Measurements from ENCODE around the gene MPIG6B. TPM values are rescaled to one million over a fixed set of nuclear protein-coding genes. Genes with fewer than 3 reads are reported as not detected.

The MPIG6B gene
- total and polyA plus RNA-seq, 2 donors (not counting 1 experiment from before 2014, with no cell fraction given): not detected

- no peak overlapping the region for H3K4me3 ChIP-seq (replicated peaks in 1 of 4; ENCODE audit: control extremely low read depth in 1 of 4, insufficient read depth in 1 of 4, low read depth in 3 of 4, low read length in 4 of 4)
- no peaks in the 10 kb centered on the region for H4K20me1 ChIP-seq (ENCODE audit: control insufficient read depth, extremely low read depth, insufficient read depth, low read length)
- no peak overlapping the region for H3K27ac ChIP-seq (ENCODE audit: insufficient read depth, low read length)
- H3K36me3 ChIP-seq (ENCODE audit: control insufficient read depth, insufficient read depth, low read length): peaks cover 1% of the 10 kb centered on the region
- no peak overlapping the region for H3K4me2 ChIP-seq (ENCODE audit: extremely low read depth, insufficient read depth, low read length)
- no peak overlapping the region for H2AFZ ChIP-seq (ENCODE audit: low read length)
- no peak overlapping the region for H3K9ac ChIP-seq (ENCODE audit: insufficient read depth, low read length)
- no peaks in the 10 kb centered on the region for H3K9me3 ChIP-seq (ENCODE audit: control insufficient read depth, insufficient read depth, low read depth, low read length)
- H3K27me3 ChIP-seq (ENCODE audit: control insufficient read depth, insufficient read depth, low read length): no peaks in the 10 kb centered on the region
- H3K4me1 ChIP-seq (ENCODE audit: control insufficient read depth, extremely low read depth, insufficient read depth, low read length): peaks cover 4% of the 10 kb centered on the region
- no peaks in the 10 kb centered on the region for H3K79me2 ChIP-seq (ENCODE audit: control insufficient read depth, insufficient read depth, low read length)
- DNase-seq (ENCODE audit: low read depth in 2 of 2): no peak
- TF ChIP-seq, protein P1, sequence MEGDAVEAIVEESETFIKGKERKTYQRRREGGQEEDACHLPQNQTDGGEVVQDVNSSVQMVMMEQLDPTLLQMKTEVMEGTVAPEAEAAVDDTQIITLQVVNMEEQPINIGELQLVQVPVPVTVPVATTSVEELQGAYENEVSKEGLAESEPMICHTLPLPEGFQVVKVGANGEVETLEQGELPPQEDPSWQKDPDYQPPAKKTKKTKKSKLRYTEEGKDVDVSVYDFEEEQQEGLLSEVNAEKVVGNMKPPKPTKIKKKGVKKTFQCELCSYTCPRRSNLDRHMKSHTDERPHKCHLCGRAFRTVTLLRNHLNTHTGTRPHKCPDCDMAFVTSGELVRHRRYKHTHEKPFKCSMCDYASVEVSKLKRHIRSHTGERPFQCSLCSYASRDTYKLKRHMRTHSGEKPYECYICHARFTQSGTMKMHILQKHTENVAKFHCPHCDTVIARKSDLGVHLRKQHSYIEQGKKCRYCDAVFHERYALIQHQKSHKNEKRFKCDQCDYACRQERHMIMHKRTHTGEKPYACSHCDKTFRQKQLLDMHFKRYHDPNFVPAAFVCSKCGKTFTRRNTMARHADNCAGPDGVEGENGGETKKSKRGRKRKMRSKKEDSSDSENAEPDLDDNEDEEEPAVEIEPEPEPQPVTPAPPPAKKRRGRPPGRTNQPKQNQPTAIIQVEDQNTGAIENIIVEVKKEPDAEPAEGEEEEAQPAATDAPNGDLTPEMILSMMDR (conservative IDR thresholded peaks at IDR 0.05 in 1 of 2, IDR thresholded peaks at IDR 0.05 in 1 of 2; ENCODE audit: low read depth in 1 of 2, low read length in 2 of 2): no peak
- TF ChIP-seq EZH2 (IDR thresholded peaks at IDR 0.05; ENCODE audit: low read length, missing control alignments): no peak
These were observed 42.4 kb downstream of the MPIG6B start for GRCh38 chr6:31765559-31765909.

DNA sequence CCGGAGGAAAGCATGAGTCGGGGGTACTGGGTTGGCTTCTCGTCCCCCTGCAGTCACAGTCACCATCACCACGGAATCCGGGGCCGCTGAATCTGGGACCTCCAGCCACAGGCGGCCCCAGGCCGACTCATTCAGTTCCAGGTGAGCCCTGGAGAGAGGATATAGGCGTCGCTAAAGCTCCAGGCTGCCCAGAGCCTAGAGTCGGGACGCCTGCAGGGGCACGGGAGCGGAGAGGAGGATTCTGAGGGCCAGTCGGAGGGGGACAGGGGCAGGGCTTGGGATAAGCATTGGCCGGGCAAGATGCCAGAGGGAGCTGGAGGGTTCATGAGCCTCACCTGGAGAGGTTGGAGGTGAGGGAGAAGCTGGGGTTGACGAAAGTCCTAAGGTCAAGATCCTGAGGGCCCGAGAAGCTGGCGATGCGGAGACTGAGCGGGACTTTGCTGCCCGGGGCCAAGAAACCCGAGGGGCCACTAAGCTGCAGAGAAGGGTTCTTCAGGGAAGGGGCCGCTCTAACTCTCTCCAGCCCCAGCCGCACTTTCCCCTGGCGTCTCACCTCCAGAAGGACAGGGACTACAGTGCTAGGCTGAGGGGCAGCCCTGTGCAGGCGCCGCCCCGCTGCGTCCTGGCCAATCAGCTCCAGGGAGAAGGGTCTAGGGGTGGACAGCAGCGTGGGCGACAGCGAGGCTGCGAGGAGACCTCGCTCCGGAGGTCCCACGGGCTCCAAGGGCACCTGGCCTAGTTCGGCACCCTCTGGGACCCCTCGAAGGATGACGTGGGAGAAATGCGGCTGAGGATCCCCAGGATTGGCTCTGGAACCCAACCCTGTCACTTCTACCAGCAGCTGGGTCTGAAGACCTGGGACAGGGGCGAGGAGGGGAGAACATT lies 43.0 kb downstream of the MPIG6B start:
- TF ChIP-seq, protein P1 (conservative IDR thresholded peaks at IDR 0.05 in 1 of 2, IDR thresholded peaks at IDR 0.05 in 1 of 2; ENCODE audit: low read depth in 1 of 2, low read length in 2 of 2): no peak
- no peak for TF ChIP-seq EZH2 (IDR thresholded peaks at IDR 0.05; ENCODE audit: low read length, missing control alignments)
- peaks cover 4% of the 10 kb centered on the region for H3K4me1 ChIP-seq (ENCODE audit: control insufficient read depth, extremely low read depth, insufficient read depth, low read length)
- H3K27ac ChIP-seq (ENCODE audit: insufficient read depth, low read length): no peak overlapping the region
- H4K20me1 ChIP-seq (ENCODE audit: control insufficient read depth, extremely low read depth, insufficient read depth, low read length): no peaks in the 10 kb centered on the region
- H2AFZ ChIP-seq (ENCODE audit: low read length): peak overlapping the region; percentile 76
- H3K27me3 ChIP-seq (ENCODE audit: control insufficient read depth, insufficient read depth, low read length): no peaks in the 10 kb centered on the region
- no peak for DNase-seq (ENCODE audit: low read depth in 2 of 2)
- H3K9ac ChIP-seq (ENCODE audit: insufficient read depth, low read length): no peak overlapping the region
- H3K4me2 ChIP-seq (ENCODE audit: extremely low read depth, insufficient read depth, low read length): peak overlapping the region; percentile 73
- no peaks in the 10 kb centered on the region for H3K79me2 ChIP-seq (ENCODE audit: control insufficient read depth, insufficient read depth, low read length)
- H3K36me3 ChIP-seq (ENCODE audit: control insufficient read depth, insufficient read depth, low read length): no peaks in the 10 kb centered on the region
- peak overlapping the region in 3 of 4 experiments; percentile 6 to 36 (median 28) for H3K4me3 ChIP-seq (replicated peaks in 1 of 4; ENCODE audit: control extremely low read depth in 1 of 4, insufficient read depth in 1 of 4, low read depth in 3 of 4, low read length in 4 of 4)
- no peaks in the 10 kb centered on the region for H3K9me3 ChIP-seq (ENCODE audit: control insufficient read depth, insufficient read depth, low read depth, low read length)

DNA sequence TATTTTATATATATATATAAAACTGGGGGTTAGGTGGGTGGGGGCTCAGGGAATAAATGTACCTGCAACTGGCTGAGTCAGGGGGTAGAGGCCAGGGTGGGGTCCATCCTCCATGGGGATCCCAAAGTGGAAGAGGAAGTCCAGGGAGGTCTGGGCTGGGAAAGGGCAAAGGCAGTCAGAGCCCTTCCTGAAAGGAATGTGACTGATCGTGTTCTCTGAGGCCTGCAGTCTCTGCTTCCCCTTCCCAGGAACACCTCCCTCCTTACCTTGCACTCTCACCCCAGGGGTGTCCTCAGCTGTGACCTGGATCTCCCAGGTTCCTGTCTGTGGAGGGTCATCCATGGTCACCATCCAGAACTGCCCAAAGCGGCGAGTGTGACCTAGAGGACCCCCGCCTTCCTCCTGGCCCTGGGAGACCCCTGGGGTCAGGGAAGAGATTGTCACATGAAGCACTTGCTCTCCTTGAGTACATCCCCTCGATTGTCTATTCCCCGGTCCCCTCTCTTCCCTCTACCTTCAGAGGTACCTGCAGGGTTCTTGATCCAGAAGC lies 44.0 kb downstream of the MPIG6B start:
- Histone ChIP-seq H4K20me1 (ENCODE audit: control insufficient read depth, extremely low read depth, insufficient read depth, low read length) (no peaks in the 10 kb centered on the region), H3K4me3 (replicated peaks in 1 of 4; ENCODE audit: control extremely low read depth in 1 of 4, insufficient read depth in 1 of 4, low read depth in 3 of 4, low read length in 4 of 4) (no peak overlapping the region), H3K9ac (ENCODE audit: insufficient read depth, low read length) (no peak overlapping the region), H3K27me3 (ENCODE audit: control insufficient read depth, insufficient read depth, low read length) (no peaks in the 10 kb centered on the region), H3K4me2 (ENCODE audit: extremely low read depth, insufficient read depth, low read length) (no peak overlapping the region), H3K9me3 (ENCODE audit: control insufficient read depth, insufficient read depth, low read depth, low read length) (no peaks in the 10 kb centered on the region), H3K27ac (ENCODE audit: insufficient read depth, low read length) (no peak overlapping the region), H3K36me3 (ENCODE audit: control insufficient read depth, insufficient read depth, low read length) (no peaks in the 10 kb centered on the region), H3K4me1 (ENCODE audit: control insufficient read depth, extremely low read depth, insufficient read depth, low read length) (peaks cover 4% of the 10 kb centered on the region), H3K79me2 (ENCODE audit: control insufficient read depth, insufficient read depth, low read length) (no peaks in the 10 kb centered on the region), H2AFZ (ENCODE audit: low read length) (no peak overlapping the region)
- DNase-seq (ENCODE audit: low read depth in 2 of 2): no peak
- no peak for TF ChIP-seq EZH2 (IDR thresholded peaks at IDR 0.05; ENCODE audit: low read length, missing control alignments)
- TF ChIP-seq, protein P1 (conservative IDR thresholded peaks at IDR 0.05 in 1 of 2, IDR thresholded peaks at IDR 0.05 in 1 of 2; ENCODE audit: low read depth in 1 of 2, low read length in 2 of 2): no peak
